Measurements from ENCODE around the gene TMEM232. TPM values are rescaled to one million over a fixed set of nuclear protein-coding genes. Genes with fewer than 3 reads are reported as not detected.
A peak's percentile ranks its signal among the peaks of the same experiment; 100 is the strongest.

The TMEM232 gene
- polyA plus RNA-seq, 1 experiment, result 0.12 TPM

GRCh38 chr5:110402562-110402961, 323.9 kb downstream of the TMEM232 start:
- POLR2A ChIA-PET, result no interaction called here
- no peak for DNase-seq (ENCODE audit: low read depth)
- no peak overlapping the region for H3K4me3 ChIP-seq (ENCODE audit: low read depth, low read length)
- no peak for TF ChIP-seq CTCF (IDR thresholded peaks at IDR 0.05; ENCODE audit: insufficient read depth, low read depth, low read length)
- H3K27me3 ChIP-seq (ENCODE audit: control insufficient read depth, insufficient read depth, low read length), result no peaks in the 10 kb centered on the region
- CTCF ChIA-PET, result no interaction called here
- H3K36me3 ChIP-seq (ENCODE audit: control insufficient read depth, insufficient read depth, low read length), result no peaks in the 10 kb centered on the region

- TF ChIP-seq CTCF (IDR thresholded peaks at IDR 0.05; ENCODE audit: insufficient read depth, low read depth, low read length), result no peak
- POLR2A ChIA-PET, result no interaction called here
- CTCF ChIA-PET, result no interaction called here
- DNase-seq (ENCODE audit: low read depth), result no peak
- no peaks in the 10 kb centered on the region for H3K36me3 ChIP-seq (ENCODE audit: control insufficient read depth, insufficient read depth, low read length)
- no peaks in the 10 kb centered on the region for H3K27me3 ChIP-seq (ENCODE audit: control insufficient read depth, insufficient read depth, low read length)
- no peak overlapping the region for H3K4me3 ChIP-seq (ENCODE audit: low read depth, low read length)
Measured at GRCh38 chr5:110401881-110402280, 324.6 kb downstream of the TMEM232 start.

- ChIA-PET POLR2A (no interaction called here), CTCF (interaction anchor here (0.9 kb wide), 1 partner anchor 11 kb away, joined by 3 read pairs; no protein-coding TSS in a partner anchor)
- DNase-seq (ENCODE audit: low read depth), result no peak
Measured at GRCh38 chr5:110398951-110399350, 327.5 kb downstream of the TMEM232 start.

GRCh38 chr5:110397281-110397680, 329.2 kb downstream of the TMEM232 start:
- Histone ChIP-seq H3K4me3 (ENCODE audit: low read depth, low read length) (no peak overlapping the region), H3K27me3 (ENCODE audit: control insufficient read depth, insufficient read depth, low read length) (no peaks in the 10 kb centered on the region), H3K36me3 (ENCODE audit: control insufficient read depth, insufficient read depth, low read length) (no peaks in the 10 kb centered on the region)
- CTCF ChIA-PET, result no interaction called here
- POLR2A ChIA-PET, result no interaction called here
- no peak for DNase-seq (ENCODE audit: low read depth)
- TF ChIP-seq CTCF (IDR thresholded peaks at IDR 0.05; ENCODE audit: insufficient read depth, low read depth, low read length), result no peak

More at GRCh38 chr5:110398951-110399350, 327.5 kb downstream of the TMEM232 start:
- Histone ChIP-seq H3K4me3 (ENCODE audit: low read depth, low read length) (no peak overlapping the region), H3K27me3 (ENCODE audit: control insufficient read depth, insufficient read depth, low read length) (no peaks in the 10 kb centered on the region), H3K36me3 (ENCODE audit: control insufficient read depth, insufficient read depth, low read length) (no peaks in the 10 kb centered on the region)
- TF ChIP-seq CTCF (IDR thresholded peaks at IDR 0.05; ENCODE audit: insufficient read depth, low read depth, low read length), result no peak

- DNase-seq (ENCODE audit: low read depth), result peak; percentile 23
- H3K36me3 ChIP-seq (ENCODE audit: control insufficient read depth, insufficient read depth, low read length), result no peaks in the 10 kb centered on the region
- ChIA-PET CTCF (interaction anchor here (1.0 to 1.4 kb wide), 2 partner anchors 9 to 55 kb away, joined by 3 to 7 read pairs; no protein-coding TSS in a partner anchor), POLR2A (no interaction called here)
- no peak for TF ChIP-seq CTCF (IDR thresholded peaks at IDR 0.05; ENCODE audit: insufficient read depth, low read depth, low read length)
- no peak overlapping the region for H3K4me3 ChIP-seq (ENCODE audit: low read depth, low read length)
- H3K27me3 ChIP-seq (ENCODE audit: control insufficient read depth, insufficient read depth, low read length), result no peaks in the 10 kb centered on the region
Measured at GRCh38 chr5:110386782-110387181, 339.7 kb downstream of the TMEM232 start.

Measured in BJ (cell line).